Measurements from ENCODE around the gene LRRC4B. TPM values are rescaled to one million over a fixed set of nuclear protein-coding genes. Genes with fewer than 3 reads are reported as not detected.

The LRRC4B gene
- total RNA-seq, 1 experiment from 2014 or later = 19.2 TPM

- DNase-seq (ENCODE audit: low spot score) = peak; percentile 87
- in situ Hi-C loops (cut with HindIII; ENCODE audit: low sequenced_read_pairs) = no loop called here
Measured at GRCh38 chr19:50556282-50557008, 11.8 kb downstream of the LRRC4B start.

GRCh38 chr19:50555450-50556281 lies 12.6 kb downstream of the LRRC4B start:
- in situ Hi-C loops (cut with HindIII; ENCODE audit: low sequenced_read_pairs) = no loop called here
- DNase-seq (ENCODE audit: low spot score) = peak; percentile 86

- no peak for DNase-seq (ENCODE audit: low spot score)
- in situ Hi-C loops (cut with HindIII; ENCODE audit: low sequenced_read_pairs) = no loop called here
Measured at GRCh38 chr19:50555033-50555432, 13.2 kb downstream of the LRRC4B start.

GRCh38 chr19:50554212-50554611 lies 14.0 kb downstream of the LRRC4B start:
- in situ Hi-C loops (cut with HindIII; ENCODE audit: low sequenced_read_pairs) = no loop called here
- DNase-seq (ENCODE audit: low spot score) = no peak

- in situ Hi-C loops (cut with HindIII; ENCODE audit: low sequenced_read_pairs) = no loop called here
Measured at GRCh38 chr19:50553134-50553703, 15.0 kb downstream of the LRRC4B start.

GRCh38 chr19:50552540-50552939 lies 15.7 kb downstream of the LRRC4B start:
- DNase-seq (ENCODE audit: low spot score) = no peak
- in situ Hi-C loops (cut with HindIII; ENCODE audit: low sequenced_read_pairs) = no loop called here

More at GRCh38 chr19:50553134-50553703, 15.0 kb downstream of the LRRC4B start:
- DNase-seq (ENCODE audit: low spot score) = no peak

- in situ Hi-C loops (cut with HindIII; ENCODE audit: low sequenced_read_pairs) = no loop called here
- DNase-seq (ENCODE audit: low spot score) = peak; percentile 89
Measured at GRCh38 chr19:50551715-50552187, 16.5 kb downstream of the LRRC4B start.

- in situ Hi-C loops (cut with HindIII; ENCODE audit: low sequenced_read_pairs) = no loop called here
- DNase-seq (ENCODE audit: low spot score) = no peak
Measured at GRCh38 chr19:50551034-50551714, 17.1 kb downstream of the LRRC4B start.

- in situ Hi-C loops (cut with HindIII; ENCODE audit: low sequenced_read_pairs) = no loop called here
- DNase-seq (ENCODE audit: low spot score) = peak; percentile 42
Measured at GRCh38 chr19:50550594-50550966, 17.7 kb downstream of the LRRC4B start.

GRCh38 chr19:50549927-50550593 lies 18.2 kb downstream of the LRRC4B start:
- DNase-seq (ENCODE audit: low spot score) = no peak
- in situ Hi-C loops (cut with HindIII; ENCODE audit: low sequenced_read_pairs) = no loop called here

- DNase-seq (ENCODE audit: low spot score) = no peak
- in situ Hi-C loops (cut with HindIII; ENCODE audit: low sequenced_read_pairs) = no loop called here
Measured at GRCh38 chr19:50549059-50549926, 18.9 kb downstream of the LRRC4B start.

- peak; percentile 72 for DNase-seq (ENCODE audit: low spot score)
- in situ Hi-C loops (cut with HindIII; ENCODE audit: low sequenced_read_pairs) = no loop called here
Measured at GRCh38 chr19:50548191-50549058, 19.8 kb downstream of the LRRC4B start.

- DNase-seq (ENCODE audit: low spot score) = peak; percentile 66
- in situ Hi-C loops (cut with HindIII; ENCODE audit: low sequenced_read_pairs) = no loop called here
Measured at GRCh38 chr19:50547385-50548190, 20.6 kb downstream of the LRRC4B start.

GRCh38 chr19:50546527-50547221 lies 21.6 kb downstream of the LRRC4B start:
- in situ Hi-C loops (cut with HindIII; ENCODE audit: low sequenced_read_pairs) = no loop called here
- DNase-seq (ENCODE audit: low spot score) = peak; percentile 51

GRCh38 chr19:50542943-50543342 lies 25.3 kb downstream of the LRRC4B start:
- in situ Hi-C loops (cut with HindIII; ENCODE audit: low sequenced_read_pairs) = no loop called here

GRCh38 chr19:50537769-50538230 lies 30.4 kb downstream of the LRRC4B start:
- in situ Hi-C loops (cut with HindIII; ENCODE audit: low sequenced_read_pairs) = no loop called here
- peak; percentile 88 for DNase-seq (ENCODE audit: low spot score)

More at GRCh38 chr19:50542943-50543342, 25.3 kb downstream of the LRRC4B start:
- DNase-seq (ENCODE audit: low spot score) = peak; percentile 82

Data from G401 (cell line).